GM12874 (cell line): ENCODE data around the gene GARRE1.

Experiments
- TF ChIP-seq, protein P1 (sequence below): IDR thresholded peaks from 2 replicates; pipeline ENCODE4 v1.5.1; 2011; ENCODE audit warnings: low read depth, mild to moderate bottlenecking, control low read depth, low read length, moderate library complexity; ENCODE audit not compliant: insufficient read depth

GARRE1 gene

DNA sequence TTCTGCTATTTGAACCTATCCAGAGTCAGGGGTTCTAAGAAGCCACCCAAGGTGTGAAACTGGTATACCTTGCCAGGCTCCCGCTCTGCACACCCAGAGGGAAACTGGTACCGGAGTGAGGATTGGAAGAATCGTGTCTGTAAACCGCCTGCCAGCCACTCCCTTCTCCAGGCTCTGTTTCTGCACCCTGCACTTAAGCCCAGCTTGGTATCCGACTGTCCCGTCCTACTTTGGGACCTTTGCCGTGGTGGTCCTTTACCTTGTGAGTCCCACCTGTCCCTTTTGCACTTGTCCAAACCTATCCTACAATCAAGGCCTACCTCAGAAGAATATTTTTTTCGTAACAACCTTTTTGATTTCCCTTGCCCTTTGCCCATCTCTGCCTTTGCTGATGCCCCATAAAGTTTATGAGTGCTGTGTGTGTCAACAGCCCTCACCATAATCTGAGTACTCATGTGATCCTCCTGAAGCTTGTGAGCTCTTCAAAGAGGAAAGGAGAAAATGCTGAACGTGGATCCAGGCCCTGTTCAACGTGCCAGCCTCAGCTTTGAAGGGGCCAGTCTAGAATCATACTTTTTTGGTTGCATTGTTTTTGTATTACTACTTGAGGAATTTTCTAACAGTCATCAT lies 44.7 kb downstream of the GARRE1 start:
- TF ChIP-seq, protein P1, sequence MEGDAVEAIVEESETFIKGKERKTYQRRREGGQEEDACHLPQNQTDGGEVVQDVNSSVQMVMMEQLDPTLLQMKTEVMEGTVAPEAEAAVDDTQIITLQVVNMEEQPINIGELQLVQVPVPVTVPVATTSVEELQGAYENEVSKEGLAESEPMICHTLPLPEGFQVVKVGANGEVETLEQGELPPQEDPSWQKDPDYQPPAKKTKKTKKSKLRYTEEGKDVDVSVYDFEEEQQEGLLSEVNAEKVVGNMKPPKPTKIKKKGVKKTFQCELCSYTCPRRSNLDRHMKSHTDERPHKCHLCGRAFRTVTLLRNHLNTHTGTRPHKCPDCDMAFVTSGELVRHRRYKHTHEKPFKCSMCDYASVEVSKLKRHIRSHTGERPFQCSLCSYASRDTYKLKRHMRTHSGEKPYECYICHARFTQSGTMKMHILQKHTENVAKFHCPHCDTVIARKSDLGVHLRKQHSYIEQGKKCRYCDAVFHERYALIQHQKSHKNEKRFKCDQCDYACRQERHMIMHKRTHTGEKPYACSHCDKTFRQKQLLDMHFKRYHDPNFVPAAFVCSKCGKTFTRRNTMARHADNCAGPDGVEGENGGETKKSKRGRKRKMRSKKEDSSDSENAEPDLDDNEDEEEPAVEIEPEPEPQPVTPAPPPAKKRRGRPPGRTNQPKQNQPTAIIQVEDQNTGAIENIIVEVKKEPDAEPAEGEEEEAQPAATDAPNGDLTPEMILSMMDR: no peak

DNA sequence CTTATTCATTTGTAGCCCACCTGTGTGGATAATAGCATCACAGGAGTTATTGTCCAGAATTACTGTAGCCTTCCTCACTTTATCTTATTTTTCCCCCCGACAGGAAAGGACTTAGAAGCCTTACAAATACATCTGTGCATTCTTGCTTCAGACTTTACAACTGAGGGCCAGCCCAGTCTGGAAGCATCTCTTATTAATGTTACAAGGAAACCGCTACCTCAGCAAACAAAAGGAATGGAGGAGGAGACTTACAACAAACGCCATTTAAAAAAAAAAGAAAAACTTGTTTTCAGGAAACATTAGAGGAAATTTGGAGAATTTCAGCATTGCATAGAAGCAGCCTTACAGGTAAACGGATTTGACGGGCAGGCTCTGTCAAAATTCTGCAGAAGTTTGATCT lies 45.2 kb downstream of the GARRE1 start:
- TF ChIP-seq, protein P1: no peak

DNA sequence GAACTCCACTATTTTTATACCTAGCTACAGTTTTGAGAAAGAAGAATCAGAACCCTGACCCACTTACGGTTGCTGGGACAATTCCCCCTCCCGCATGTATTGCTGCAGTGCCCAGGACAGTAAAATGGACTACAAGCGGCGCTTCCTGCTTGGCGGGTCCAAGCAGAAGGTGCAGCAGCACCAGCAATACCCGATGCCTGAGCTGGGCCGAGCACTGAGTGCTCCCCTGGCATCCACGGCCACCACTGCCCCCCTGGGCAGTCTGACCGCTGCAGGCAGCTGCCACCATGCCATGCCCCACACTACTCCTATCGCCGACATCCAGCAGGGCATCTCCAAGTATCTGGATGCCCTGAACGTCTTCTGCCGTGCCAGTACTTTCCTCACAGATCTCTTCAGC lies 46.0 kb downstream of the GARRE1 start:
- TF ChIP-seq, protein P1: no peak

DNA sequence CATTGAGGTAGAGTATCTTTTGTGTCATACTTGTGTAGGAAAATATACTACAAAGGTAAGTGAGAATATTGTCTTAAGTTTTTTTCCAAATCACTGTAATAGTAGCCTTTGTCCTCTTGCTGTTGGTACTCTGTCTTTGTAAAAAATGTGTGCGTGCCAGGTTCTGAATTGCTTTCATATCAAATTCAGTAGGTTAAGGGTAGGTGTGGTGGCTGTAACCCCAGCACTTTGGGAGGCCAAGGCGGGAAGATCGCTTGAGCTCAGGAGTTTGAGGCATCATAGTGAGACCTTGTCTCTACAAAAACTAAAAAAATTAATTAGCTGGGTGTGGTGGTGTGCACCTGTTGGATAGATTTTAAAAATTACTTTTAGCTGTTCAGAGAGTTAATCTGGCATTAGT lies 46.6 kb downstream of the GARRE1 start:
- TF ChIP-seq, protein P1: no peak
